ENCODE results near the gene STX8.
"Not testable (repeated sequence)": the region's sequence is repeated elsewhere in the genome, so short reads cannot be mapped to it uniquely, and the experiment has no call there.

Gene STX8

GRCh38 chr17:9509236-9509816, 66.3 kb downstream of the STX8 start:
- DNase-seq (ENCODE audit: low read depth in 2 of 2), result no peak

- no peak for DNase-seq (ENCODE audit: low read depth in 2 of 2)
Observed at GRCh38 chr17:9499041-9499440, 76.6 kb downstream of the STX8 start.

- no peak for DNase-seq (ENCODE audit: low read depth in 2 of 2)
Observed at GRCh38 chr17:9498490-9498889, 77.1 kb downstream of the STX8 start.

GRCh38 chr17:9488556-9488955, 87.1 kb downstream of the STX8 start:
- no peak for DNase-seq (ENCODE audit: low read depth in 2 of 2)

- DNase-seq (ENCODE audit: low read depth in 2 of 2), result no peak
Observed at GRCh38 chr17:9487406-9487805, 88.2 kb downstream of the STX8 start.

GRCh38 chr17:9484789-9485188, 90.8 kb downstream of the STX8 start:
- DNase-seq (ENCODE audit: low read depth in 2 of 2), result no peak

GRCh38 chr17:9479964-9480363, 95.7 kb downstream of the STX8 start:
- DNase-seq (ENCODE audit: low read depth in 2 of 2), result no peak

- no peak for DNase-seq (ENCODE audit: low read depth in 2 of 2)
Observed at GRCh38 chr17:9478889-9479288, 96.7 kb downstream of the STX8 start.

GRCh38 chr17:9475101-9475658, 100.4 kb downstream of the STX8 start:
- no peak for DNase-seq (ENCODE audit: low read depth in 2 of 2)

GRCh38 chr17:9473711-9474110, 101.9 kb downstream of the STX8 start:
- peak; percentile 51 to 57 for DNase-seq (ENCODE audit: low read depth in 2 of 2)

- DNase-seq (ENCODE audit: low read depth in 2 of 2), result no peak
Observed at GRCh38 chr17:9472541-9472940, 103.1 kb downstream of the STX8 start.

GRCh38 chr17:9472094-9472493, 103.5 kb downstream of the STX8 start:
- DNase-seq (ENCODE audit: low read depth in 2 of 2), result no peak

- DNase-seq (ENCODE audit: low read depth in 2 of 2), result peak in 1 of 2 experiments; percentile 25
Observed at GRCh38 chr17:9470171-9470570, 105.4 kb downstream of the STX8 start.

- DNase-seq (ENCODE audit: low read depth in 2 of 2), result no peak
Observed at GRCh38 chr17:9468937-9469336, 106.7 kb downstream of the STX8 start.

GRCh38 chr17:9468532-9468931, 107.1 kb downstream of the STX8 start:
- no peak for DNase-seq (ENCODE audit: low read depth in 2 of 2)

GRCh38 chr17:9467518-9467917, 108.1 kb downstream of the STX8 start:
- DNase-seq (ENCODE audit: low read depth in 2 of 2), result no peak

GRCh38 chr17:9465210-9465921, 110.3 kb downstream of the STX8 start:
- DNase-seq (ENCODE audit: low read depth in 2 of 2), result peak; percentile 80 to 82

GRCh38 chr17:9457005-9457404, 118.6 kb downstream of the STX8 start:
- DNase-seq (ENCODE audit: low read depth in 2 of 2), result no peak

GRCh38 chr17:9456330-9456729, 119.3 kb downstream of the STX8 start:
- no peak for DNase-seq (ENCODE audit: low read depth in 2 of 2)

GRCh38 chr17:9451934-9452333, 123.7 kb downstream of the STX8 start:
- no peak for DNase-seq (ENCODE audit: low read depth in 2 of 2)

GRCh38 chr17:9447298-9447697, 128.3 kb downstream of the STX8 start:
- not testable (repeated sequence) for DNase-seq (ENCODE audit: low read depth in 2 of 2)

- DNase-seq (ENCODE audit: low read depth in 2 of 2), result no peak
Observed at GRCh38 chr17:9446528-9446927, 129.1 kb downstream of the STX8 start.

GRCh38 chr17:9445424-9445823, 130.2 kb downstream of the STX8 start:
- DNase-seq (ENCODE audit: low read depth in 2 of 2), result no peak

Measured in fibroblast of skin of left quadriceps (primary cell).